ENCODE data around the gene P2RY6.

P2RY6 gene

DNA sequence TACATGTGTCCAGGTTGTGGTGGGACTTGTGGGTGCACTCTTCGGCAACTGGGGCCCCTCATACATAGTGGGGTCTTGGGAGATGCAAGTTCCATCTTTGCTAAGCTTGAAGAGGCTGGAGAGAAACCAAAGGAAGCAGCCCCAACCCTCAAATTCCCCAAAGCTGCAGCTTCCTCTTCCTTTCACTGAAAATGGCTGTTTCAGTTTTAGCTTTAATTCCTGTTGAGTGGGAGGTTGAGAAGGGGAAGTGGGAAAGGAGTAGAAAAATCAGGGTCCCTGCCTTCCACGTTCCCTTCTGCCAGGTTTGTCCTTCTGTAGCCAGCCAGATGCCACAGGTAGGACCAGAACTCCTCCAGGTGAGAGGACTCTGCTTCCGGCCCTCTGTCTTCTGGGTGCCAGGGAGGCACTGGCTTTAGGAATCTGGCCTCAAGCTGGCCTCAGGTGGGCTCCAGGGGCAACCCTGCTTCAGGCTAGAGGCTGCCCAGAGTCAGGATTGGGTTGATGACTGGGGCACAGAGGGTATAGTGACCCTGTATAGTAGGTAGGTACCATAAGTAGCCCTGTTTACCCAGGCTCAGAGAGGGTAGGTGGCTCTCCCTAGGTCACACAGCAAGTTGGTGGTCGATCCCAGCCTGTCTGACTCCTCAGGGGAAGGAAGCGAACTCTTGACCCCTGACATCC, 16.2 kb downstream of the P2RY6 start:
- no peaks in the 10 kb centered on the region for H3K4me1 ChIP-seq (ENCODE audit: control insufficient read depth, low read depth, low read length)
- H3K4me3 ChIP-seq (ENCODE audit: low read length), result no peak overlapping the region
- H3K36me3 ChIP-seq (ENCODE audit: control insufficient read depth, low read depth, low read length), result no peaks in the 10 kb centered on the region
- no peaks in the 10 kb centered on the region for H3K9me3 ChIP-seq (ENCODE audit: control insufficient read depth, low read depth, low read length)
- no peak overlapping the region for H3K9ac ChIP-seq (ENCODE audit: low read length)
- no peaks in the 10 kb centered on the region for H3K27me3 ChIP-seq (ENCODE audit: control insufficient read depth, insufficient read depth, low read length)
- no peak overlapping the region for H3K27ac ChIP-seq (ENCODE audit: low read length)

GRCh38 chr11:73288873-73289707, 17.0 kb downstream of the P2RY6 start:
- Histone ChIP-seq H3K27me3 (ENCODE audit: control insufficient read depth, insufficient read depth, low read length) (no peaks in the 10 kb centered on the region), H3K4me1 (ENCODE audit: control insufficient read depth, low read depth, low read length) (no peaks in the 10 kb centered on the region), H3K4me3 (ENCODE audit: low read length) (no peak overlapping the region), H3K9ac (ENCODE audit: low read length) (no peak overlapping the region), H3K9me3 (ENCODE audit: control insufficient read depth, low read depth, low read length) (no peaks in the 10 kb centered on the region), H3K36me3 (ENCODE audit: control insufficient read depth, low read depth, low read length) (no peaks in the 10 kb centered on the region), H3K27ac (ENCODE audit: low read length) (no peak overlapping the region)

- Histone ChIP-seq H3K27ac (ENCODE audit: low read length) (no peak overlapping the region), H3K9me3 (ENCODE audit: control insufficient read depth, low read depth, low read length) (no peaks in the 10 kb centered on the region), H3K27me3 (ENCODE audit: control insufficient read depth, insufficient read depth, low read length) (no peaks in the 10 kb centered on the region), H3K4me3 (ENCODE audit: low read length) (no peak overlapping the region), H3K9ac (ENCODE audit: low read length) (no peak overlapping the region), H3K4me1 (ENCODE audit: control insufficient read depth, low read depth, low read length) (peaks cover 4% of the 10 kb centered on the region), H3K36me3 (ENCODE audit: control insufficient read depth, low read depth, low read length) (no peaks in the 10 kb centered on the region)
Measured at GRCh38 chr11:73290536-73290935, 18.4 kb downstream of the P2RY6 start.

DNA sequence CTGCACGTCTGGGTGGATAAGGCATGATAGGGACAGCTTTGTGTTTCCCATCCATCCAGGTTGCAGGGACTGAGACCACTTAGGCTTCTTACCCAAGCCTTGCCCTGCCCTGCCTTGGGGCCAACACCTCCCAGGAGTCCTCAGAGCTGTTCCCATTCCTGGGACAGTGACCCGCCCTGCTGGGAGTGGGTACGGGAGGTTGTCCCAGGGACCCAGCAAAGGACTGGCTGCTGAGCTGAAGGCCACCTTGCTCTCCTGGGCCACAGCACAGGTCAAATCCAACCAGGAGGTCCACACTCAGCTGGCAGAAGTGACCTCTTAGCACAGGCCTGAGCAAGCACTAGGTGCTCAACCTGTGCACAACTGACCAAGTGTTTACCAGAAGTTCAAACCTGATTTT, 19.1 kb downstream of the P2RY6 start:
- Histone ChIP-seq H3K9ac (ENCODE audit: low read length) (no peak overlapping the region), H3K27me3 (ENCODE audit: control insufficient read depth, insufficient read depth, low read length) (no peaks in the 10 kb centered on the region), H3K4me1 (ENCODE audit: control insufficient read depth, low read depth, low read length) (peaks cover 4% of the 10 kb centered on the region)

DNA sequence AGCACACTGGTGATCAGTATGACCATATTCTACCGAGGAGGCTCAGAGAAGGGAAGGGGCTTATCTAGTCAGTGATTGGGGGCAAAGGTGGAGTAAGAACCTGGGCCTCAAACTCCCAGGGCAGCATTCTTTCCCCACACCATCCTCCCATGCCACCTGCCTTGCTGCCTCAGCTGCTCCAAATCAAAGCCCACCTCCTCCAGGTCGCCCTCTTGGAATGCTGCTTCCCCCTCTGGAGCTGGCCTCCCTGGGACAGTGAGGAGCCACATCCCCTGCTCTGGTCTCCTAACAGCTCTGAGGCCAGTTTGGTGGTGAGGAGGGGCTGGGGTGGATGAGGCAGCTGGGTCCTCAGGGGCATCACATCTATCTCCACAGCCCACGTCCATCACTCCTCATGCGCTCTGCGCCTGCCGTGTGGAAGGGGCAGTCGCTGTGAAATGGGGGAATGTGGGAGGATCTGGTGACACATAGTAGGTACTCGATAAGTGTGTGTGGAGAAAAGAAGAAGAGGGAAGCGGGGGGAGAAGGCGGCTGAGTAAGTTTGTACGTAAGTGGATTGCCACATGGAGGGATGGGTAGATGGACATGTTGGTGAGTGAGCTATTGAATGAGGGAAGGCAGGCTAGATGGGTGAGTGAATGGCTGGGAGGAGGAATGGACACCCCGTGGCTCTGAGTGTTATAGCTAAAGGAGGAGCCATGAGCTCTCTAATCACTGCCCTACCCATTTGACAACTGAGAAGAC, 19.8 kb downstream of the P2RY6 start:
- no peak overlapping the region for H3K9ac ChIP-seq (ENCODE audit: low read length)
- H3K9me3 ChIP-seq (ENCODE audit: control insufficient read depth, low read depth, low read length), result no peaks in the 10 kb centered on the region
- no peaks in the 10 kb centered on the region for H3K36me3 ChIP-seq (ENCODE audit: control insufficient read depth, low read depth, low read length)
- no peaks in the 10 kb centered on the region for H3K27me3 ChIP-seq (ENCODE audit: control insufficient read depth, insufficient read depth, low read length)
- H3K4me3 ChIP-seq (ENCODE audit: low read length), result no peak overlapping the region
- H3K4me1 ChIP-seq (ENCODE audit: control insufficient read depth, low read depth, low read length), result peaks cover 4% of the 10 kb centered on the region
- no peak overlapping the region for H3K27ac ChIP-seq (ENCODE audit: low read length)

More for the DNA sequence above, 19.1 kb downstream of the P2RY6 start:
- H3K9me3 ChIP-seq (ENCODE audit: control insufficient read depth, low read depth, low read length), result no peaks in the 10 kb centered on the region
- H3K27ac ChIP-seq (ENCODE audit: low read length), result no peak overlapping the region
- no peaks in the 10 kb centered on the region for H3K36me3 ChIP-seq (ENCODE audit: control insufficient read depth, low read depth, low read length)
- no peak overlapping the region for H3K4me3 ChIP-seq (ENCODE audit: low read length)

DNA sequence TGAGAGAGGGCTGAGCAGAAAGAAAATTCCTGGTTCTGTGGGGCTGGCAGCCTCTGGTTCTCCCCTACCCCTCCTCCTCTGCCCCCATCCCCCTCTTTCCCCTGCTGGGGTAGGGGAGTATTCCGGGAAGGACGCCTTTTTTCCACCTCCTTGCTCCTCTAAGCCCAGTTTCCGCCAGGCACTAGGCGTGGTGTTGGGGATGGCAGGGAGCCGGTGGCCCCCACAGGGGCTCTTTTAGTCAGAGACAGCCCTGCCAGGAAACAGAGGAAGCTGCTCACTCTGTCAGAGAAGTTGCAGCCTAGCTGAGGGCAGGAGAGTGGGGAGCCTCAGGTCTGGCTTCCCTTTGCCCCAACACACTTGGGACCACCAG, 20.4 kb downstream of the P2RY6 start:
- H3K27ac ChIP-seq (ENCODE audit: low read length), result no peak overlapping the region
- no peak overlapping the region for H3K4me3 ChIP-seq (ENCODE audit: low read length)
- H3K9ac ChIP-seq (ENCODE audit: low read length), result no peak overlapping the region
- no peaks in the 10 kb centered on the region for H3K27me3 ChIP-seq (ENCODE audit: control insufficient read depth, insufficient read depth, low read length)
- no peaks in the 10 kb centered on the region for H3K36me3 ChIP-seq (ENCODE audit: control insufficient read depth, low read depth, low read length)
- no peaks in the 10 kb centered on the region for H3K9me3 ChIP-seq (ENCODE audit: control insufficient read depth, low read depth, low read length)
- peaks cover 4% of the 10 kb centered on the region for H3K4me1 ChIP-seq (ENCODE audit: control insufficient read depth, low read depth, low read length)

DNA sequence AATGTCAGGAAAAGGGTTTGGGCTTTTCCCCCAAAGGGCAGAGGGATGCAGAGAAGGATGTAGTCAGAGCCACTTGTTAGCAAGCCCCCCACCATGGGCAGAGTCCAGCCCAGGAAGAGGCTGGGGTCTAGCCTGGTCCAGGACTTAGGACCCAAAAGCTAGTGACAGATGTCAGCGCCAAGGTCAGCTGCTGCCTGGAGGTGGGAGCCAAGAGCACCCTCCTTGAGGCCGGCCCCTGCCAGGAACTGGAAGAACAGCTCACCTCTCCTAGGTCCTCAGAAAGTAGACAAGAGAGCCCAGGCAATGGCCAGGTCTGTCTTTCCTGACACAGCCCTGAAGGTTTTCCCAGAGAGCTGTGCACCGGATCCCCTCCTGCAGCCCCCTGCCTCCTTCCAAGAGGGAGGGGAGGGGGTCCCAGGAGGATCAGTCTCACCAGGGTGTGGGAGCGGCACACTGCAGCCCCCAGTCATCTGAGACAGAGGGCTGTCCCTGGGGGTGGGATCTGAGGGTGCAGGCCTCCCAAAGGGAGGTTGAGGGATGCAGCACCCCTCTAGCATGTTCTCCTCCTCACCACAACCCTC, 21.3 kb downstream of the P2RY6 start:
- Histone ChIP-seq H3K9me3 (ENCODE audit: control insufficient read depth, low read depth, low read length) (no peaks in the 10 kb centered on the region), H3K9ac (ENCODE audit: low read length) (no peak overlapping the region), H3K36me3 (ENCODE audit: control insufficient read depth, low read depth, low read length) (no peaks in the 10 kb centered on the region), H3K27ac (ENCODE audit: low read length) (no peak overlapping the region), H3K27me3 (ENCODE audit: control insufficient read depth, insufficient read depth, low read length) (no peaks in the 10 kb centered on the region), H3K4me3 (ENCODE audit: low read length) (no peak overlapping the region), H3K4me1 (ENCODE audit: control insufficient read depth, low read depth, low read length) (peaks cover 4% of the 10 kb centered on the region)

- Histone ChIP-seq H3K4me3 (ENCODE audit: low read length) (no peak overlapping the region), H3K9ac (ENCODE audit: low read length) (no peak overlapping the region), H3K36me3 (ENCODE audit: control insufficient read depth, low read depth, low read length) (no peaks in the 10 kb centered on the region), H3K27ac (ENCODE audit: low read length) (no peak overlapping the region), H3K4me1 (ENCODE audit: control insufficient read depth, low read depth, low read length) (peaks cover 4% of the 10 kb centered on the region), H3K27me3 (ENCODE audit: control insufficient read depth, insufficient read depth, low read length) (no peaks in the 10 kb centered on the region), H3K9me3 (ENCODE audit: control insufficient read depth, low read depth, low read length) (no peaks in the 10 kb centered on the region)
Measured at GRCh38 chr11:73294604-73295003, 22.5 kb downstream of the P2RY6 start.

GRCh38 chr11:73295241-73295995, 23.3 kb downstream of the P2RY6 start:
- Histone ChIP-seq H3K27ac (ENCODE audit: low read length) (no peak overlapping the region), H3K27me3 (ENCODE audit: control insufficient read depth, insufficient read depth, low read length) (no peaks in the 10 kb centered on the region), H3K4me1 (ENCODE audit: control insufficient read depth, low read depth, low read length) (peaks cover 4% of the 10 kb centered on the region), H3K4me3 (ENCODE audit: low read length) (no peak overlapping the region), H3K36me3 (ENCODE audit: control insufficient read depth, low read depth, low read length) (no peaks in the 10 kb centered on the region), H3K9me3 (ENCODE audit: control insufficient read depth, low read depth, low read length) (no peaks in the 10 kb centered on the region), H3K9ac (ENCODE audit: low read length) (no peak overlapping the region)

- H3K4me3 ChIP-seq (ENCODE audit: low read length), result no peak overlapping the region
- H3K27me3 ChIP-seq (ENCODE audit: control insufficient read depth, insufficient read depth, low read length), result no peaks in the 10 kb centered on the region
- H3K36me3 ChIP-seq (ENCODE audit: control insufficient read depth, low read depth, low read length), result no peaks in the 10 kb centered on the region
- H3K4me1 ChIP-seq (ENCODE audit: control insufficient read depth, low read depth, low read length), result peaks cover 7% of the 10 kb centered on the region
- H3K27ac ChIP-seq (ENCODE audit: low read length), result no peak overlapping the region
- H3K9ac ChIP-seq (ENCODE audit: low read length), result no peak overlapping the region
- H3K9me3 ChIP-seq (ENCODE audit: control insufficient read depth, low read depth, low read length), result no peaks in the 10 kb centered on the region
Measured at GRCh38 chr11:73295996-73296318, 23.8 kb downstream of the P2RY6 start.
